Measurements from ENCODE around the gene SLC25A47. TPM values are rescaled to one million over a fixed set of nuclear protein-coding genes. Genes with fewer than 3 reads are reported as not detected.

SLC25A47 gene
- total RNA-seq, 1 experiment from 2014 or later, result not detected

- DNase-seq (ENCODE audit: low spot score) (no peak), ATAC-seq (no peak)
- peaks cover 50% of the 10 kb centered on the region for H3K36me3 Mint-ChIP-seq
- no peak for TF ChIP-seq TEAD1 (CRISPR knock-in tag; IDR thresholded peaks at IDR 0.05)
- no peak for TF ChIP-seq E2F1 (CRISPR knock-in tag; IDR thresholded peaks at IDR 0.05)
- TF ChIP-seq ESRRA (CRISPR knock-in tag; IDR thresholded peaks at IDR 0.05; ENCODE audit: borderline replicate concordance), result no peak
- no peak for TF ChIP-seq RELA (CRISPR knock-in tag; IDR thresholded peaks at IDR 0.05; ENCODE audit: borderline replicate concordance)
- TF ChIP-seq, protein P1, sequence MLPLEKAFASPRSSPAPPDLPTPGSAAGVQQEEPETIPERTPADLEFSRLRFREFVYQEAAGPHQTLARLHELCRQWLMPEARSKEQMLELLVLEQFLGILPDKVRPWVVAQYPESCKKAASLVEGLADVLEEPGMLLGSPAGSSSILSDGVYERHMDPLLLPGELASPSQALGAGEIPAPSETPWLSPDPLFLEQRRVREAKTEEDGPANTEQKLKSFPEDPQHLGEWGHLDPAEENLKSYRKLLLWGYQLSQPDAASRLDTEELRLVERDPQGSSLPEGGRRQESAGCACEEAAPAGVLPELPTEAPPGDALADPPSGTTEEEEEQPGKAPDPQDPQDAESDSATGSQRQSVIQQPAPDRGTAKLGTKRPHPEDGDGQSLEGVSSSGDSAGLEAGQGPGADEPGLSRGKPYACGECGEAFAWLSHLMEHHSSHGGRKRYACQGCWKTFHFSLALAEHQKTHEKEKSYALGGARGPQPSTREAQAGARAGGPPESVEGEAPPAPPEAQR (CRISPR knock-in tag; IDR thresholded peaks at IDR 0.05), result no peak
- TF ChIP-seq NR3C1 (CRISPR knock-in tag; conservative IDR thresholded peaks at IDR 0.05; ENCODE audit: low read depth), result no peak
- TF ChIP-seq, protein P2, sequence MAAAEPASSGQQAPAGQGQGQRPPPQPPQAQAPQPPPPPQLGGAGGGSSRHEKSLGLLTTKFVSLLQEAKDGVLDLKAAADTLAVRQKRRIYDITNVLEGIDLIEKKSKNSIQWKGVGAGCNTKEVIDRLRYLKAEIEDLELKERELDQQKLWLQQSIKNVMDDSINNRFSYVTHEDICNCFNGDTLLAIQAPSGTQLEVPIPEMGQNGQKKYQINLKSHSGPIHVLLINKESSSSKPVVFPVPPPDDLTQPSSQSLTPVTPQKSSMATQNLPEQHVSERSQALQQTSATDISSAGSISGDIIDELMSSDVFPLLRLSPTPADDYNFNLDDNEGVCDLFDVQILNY (CRISPR knock-in tag; IDR thresholded peaks at IDR 0.05), result no peak
- no peak for TF ChIP-seq GABPB1 (CRISPR knock-in tag; IDR thresholded peaks at IDR 0.05)
- no peak for TF ChIP-seq SMAD3 (CRISPR knock-in tag; IDR thresholded peaks at IDR 0.05; ENCODE audit: borderline replicate concordance)
- no peak for TF ChIP-seq ZNF317 (CRISPR knock-in tag; IDR thresholded peaks at IDR 0.05; ENCODE audit: borderline replicate concordance, low read depth)
- TF ChIP-seq, protein P3, sequence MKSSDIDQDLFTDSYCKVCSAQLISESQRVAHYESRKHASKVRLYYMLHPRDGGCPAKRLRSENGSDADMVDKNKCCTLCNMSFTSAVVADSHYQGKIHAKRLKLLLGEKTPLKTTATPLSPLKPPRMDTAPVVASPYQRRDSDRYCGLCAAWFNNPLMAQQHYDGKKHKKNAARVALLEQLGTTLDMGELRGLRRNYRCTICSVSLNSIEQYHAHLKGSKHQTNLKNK (CRISPR knock-in tag; IDR thresholded peaks at IDR 0.05), result no peak
- TF ChIP-seq ZNF121 (CRISPR knock-in tag; IDR thresholded peaks at IDR 0.05), result no peak
- TF ChIP-seq CBFB (CRISPR knock-in tag; IDR thresholded peaks at IDR 0.05; ENCODE audit: low read depth), result no peak
- TF ChIP-seq, protein P4, sequence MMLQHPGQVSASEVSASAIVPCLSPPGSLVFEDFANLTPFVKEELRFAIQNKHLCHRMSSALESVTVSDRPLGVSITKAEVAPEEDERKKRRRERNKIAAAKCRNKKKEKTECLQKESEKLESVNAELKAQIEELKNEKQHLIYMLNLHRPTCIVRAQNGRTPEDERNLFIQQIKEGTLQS (CRISPR knock-in tag; conservative IDR thresholded peaks at IDR 0.05), result no peak
- no peak for TF ChIP-seq MYBL2 (CRISPR knock-in tag; IDR thresholded peaks at IDR 0.05)
- no peak for TF ChIP-seq ZNF219 (CRISPR knock-in tag; IDR thresholded peaks at IDR 0.05; ENCODE audit: borderline replicate concordance)
- TF ChIP-seq, protein P5, sequence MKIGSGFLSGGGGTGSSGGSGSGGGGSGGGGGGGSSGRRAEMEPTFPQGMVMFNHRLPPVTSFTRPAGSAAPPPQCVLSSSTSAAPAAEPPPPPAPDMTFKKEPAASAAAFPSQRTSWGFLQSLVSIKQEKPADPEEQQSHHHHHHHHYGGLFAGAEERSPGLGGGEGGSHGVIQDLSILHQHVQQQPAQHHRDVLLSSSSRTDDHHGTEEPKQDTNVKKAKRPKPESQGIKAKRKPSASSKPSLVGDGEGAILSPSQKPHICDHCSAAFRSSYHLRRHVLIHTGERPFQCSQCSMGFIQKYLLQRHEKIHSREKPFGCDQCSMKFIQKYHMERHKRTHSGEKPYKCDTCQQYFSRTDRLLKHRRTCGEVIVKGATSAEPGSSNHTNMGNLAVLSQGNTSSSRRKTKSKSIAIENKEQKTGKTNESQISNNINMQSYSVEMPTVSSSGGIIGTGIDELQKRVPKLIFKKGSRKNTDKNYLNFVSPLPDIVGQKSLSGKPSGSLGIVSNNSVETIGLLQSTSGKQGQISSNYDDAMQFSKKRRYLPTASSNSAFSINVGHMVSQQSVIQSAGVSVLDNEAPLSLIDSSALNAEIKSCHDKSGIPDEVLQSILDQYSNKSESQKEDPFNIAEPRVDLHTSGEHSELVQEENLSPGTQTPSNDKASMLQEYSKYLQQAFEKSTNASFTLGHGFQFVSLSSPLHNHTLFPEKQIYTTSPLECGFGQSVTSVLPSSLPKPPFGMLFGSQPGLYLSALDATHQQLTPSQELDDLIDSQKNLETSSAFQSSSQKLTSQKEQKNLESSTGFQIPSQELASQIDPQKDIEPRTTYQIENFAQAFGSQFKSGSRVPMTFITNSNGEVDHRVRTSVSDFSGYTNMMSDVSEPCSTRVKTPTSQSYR (CRISPR knock-in tag; IDR thresholded peaks at IDR 0.05), result no peak
- TF ChIP-seq, protein P6, sequence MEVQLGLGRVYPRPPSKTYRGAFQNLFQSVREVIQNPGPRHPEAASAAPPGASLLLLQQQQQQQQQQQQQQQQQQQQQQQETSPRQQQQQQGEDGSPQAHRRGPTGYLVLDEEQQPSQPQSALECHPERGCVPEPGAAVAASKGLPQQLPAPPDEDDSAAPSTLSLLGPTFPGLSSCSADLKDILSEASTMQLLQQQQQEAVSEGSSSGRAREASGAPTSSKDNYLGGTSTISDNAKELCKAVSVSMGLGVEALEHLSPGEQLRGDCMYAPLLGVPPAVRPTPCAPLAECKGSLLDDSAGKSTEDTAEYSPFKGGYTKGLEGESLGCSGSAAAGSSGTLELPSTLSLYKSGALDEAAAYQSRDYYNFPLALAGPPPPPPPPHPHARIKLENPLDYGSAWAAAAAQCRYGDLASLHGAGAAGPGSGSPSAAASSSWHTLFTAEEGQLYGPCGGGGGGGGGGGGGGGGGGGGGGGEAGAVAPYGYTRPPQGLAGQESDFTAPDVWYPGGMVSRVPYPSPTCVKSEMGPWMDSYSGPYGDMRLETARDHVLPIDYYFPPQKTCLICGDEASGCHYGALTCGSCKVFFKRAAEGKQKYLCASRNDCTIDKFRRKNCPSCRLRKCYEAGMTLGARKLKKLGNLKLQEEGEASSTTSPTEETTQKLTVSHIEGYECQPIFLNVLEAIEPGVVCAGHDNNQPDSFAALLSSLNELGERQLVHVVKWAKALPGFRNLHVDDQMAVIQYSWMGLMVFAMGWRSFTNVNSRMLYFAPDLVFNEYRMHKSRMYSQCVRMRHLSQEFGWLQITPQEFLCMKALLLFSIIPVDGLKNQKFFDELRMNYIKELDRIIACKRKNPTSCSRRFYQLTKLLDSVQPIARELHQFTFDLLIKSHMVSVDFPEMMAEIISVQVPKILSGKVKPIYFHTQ (CRISPR knock-in tag; IDR thresholded peaks at IDR 0.05), result no peak
- TF ChIP-seq ZNF138 (CRISPR knock-in tag; conservative IDR thresholded peaks at IDR 0.05), result no peak
- no peak overlapping the region for H3K4me3 Mint-ChIP-seq
- CTCF ChIA-PET, result no interaction called here
- H3K4me1 Mint-ChIP-seq, result no peaks in the 10 kb centered on the region
- H3K27me3 Mint-ChIP-seq (ENCODE audit: low read depth), result no peaks in the 10 kb centered on the region; the same call in 1 of the 2 replicates
- POLR2A ChIA-PET, result no interaction called here
- no peaks in the 10 kb centered on the region for H3K9me3 Mint-ChIP-seq
- no peak overlapping the region for H3K27ac Mint-ChIP-seq
Observed at GRCh38 chr14:100340423-100340813, 17.3 kb downstream of the SLC25A47 start.
